HG03066 (cell line): ENCODE results near the gene DMXL2.
"Not testable (repeated sequence)": the region's sequence is repeated elsewhere in the genome, so short reads cannot be mapped to it uniquely, and the experiment has no call there.

ENCODE experiments used
- ATAC-seq: cut with Tn5 transposase; IDR thresholded peaks from one replicate; pipeline ENCODE4 v1.9.1; 2021; ENCODE audit warnings: low read depth; ENCODE audit not compliant: unreplicated experiment

The DMXL2 gene

DNA sequence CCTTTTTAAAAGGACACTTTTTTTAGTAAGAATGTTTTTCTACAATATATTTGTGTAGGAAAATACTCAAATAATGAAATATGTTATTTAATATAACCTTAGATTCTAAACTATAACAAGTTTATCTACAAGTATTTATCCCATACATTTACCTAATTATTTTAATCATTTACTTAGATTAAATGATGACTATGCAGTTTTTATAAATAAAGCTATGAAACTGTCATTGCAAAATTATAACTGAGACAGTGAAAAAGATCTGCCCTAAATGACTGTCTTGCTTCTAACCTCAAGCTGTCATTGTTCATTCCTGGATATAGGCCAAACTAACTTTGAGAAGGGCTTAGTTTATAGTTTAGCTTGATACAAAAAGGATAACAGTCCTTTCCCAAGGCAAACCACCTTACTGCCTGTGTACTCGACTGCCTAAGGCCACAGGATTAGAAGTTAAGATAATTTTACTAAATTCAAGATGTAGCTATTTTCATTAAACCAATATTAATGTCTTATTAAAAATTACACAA lies 197.0 kb downstream of the DMXL2 start:
- ATAC-seq: no peak

DNA sequence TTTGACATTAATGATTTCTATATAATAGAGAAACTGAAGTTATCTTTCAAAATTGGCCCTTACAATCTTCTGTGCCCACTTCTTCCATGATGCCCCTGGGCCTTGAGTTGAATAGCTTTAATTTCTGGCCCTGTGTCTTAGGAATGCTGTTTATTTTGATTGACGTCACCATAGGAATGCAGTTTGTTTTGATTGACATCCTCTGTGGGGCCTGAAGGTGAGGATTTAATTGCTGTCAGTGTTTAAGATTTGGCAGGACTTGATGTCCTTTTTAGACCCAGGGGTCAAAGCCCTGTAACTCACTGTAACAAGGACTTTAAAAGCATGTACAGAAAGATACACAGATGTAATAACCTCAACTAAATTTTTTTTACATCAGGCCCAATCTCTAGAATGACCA lies 197.8 kb downstream of the DMXL2 start:
- no peak for ATAC-seq

DNA sequence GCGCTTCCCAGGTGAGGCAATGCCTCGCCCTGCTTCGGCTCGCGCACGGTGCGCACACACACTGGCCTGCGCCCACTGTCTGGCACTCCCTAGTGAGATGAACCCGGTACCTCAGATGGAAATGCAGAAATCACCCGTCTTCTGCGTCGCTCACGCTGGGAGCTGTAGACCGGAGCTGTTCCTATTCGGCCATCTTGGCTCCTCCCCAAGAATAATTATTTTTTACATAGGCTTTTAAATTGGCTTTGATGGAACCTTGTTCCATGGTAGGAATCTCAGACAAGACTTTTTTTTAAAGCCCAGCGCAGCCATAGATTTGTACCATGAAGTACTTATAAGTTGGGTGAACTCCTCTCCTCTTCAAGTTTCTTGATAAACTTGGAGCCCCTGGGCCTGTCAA lies 199.5 kb downstream of the DMXL2 start:
- ATAC-seq: not testable (repeated sequence)

DNA sequence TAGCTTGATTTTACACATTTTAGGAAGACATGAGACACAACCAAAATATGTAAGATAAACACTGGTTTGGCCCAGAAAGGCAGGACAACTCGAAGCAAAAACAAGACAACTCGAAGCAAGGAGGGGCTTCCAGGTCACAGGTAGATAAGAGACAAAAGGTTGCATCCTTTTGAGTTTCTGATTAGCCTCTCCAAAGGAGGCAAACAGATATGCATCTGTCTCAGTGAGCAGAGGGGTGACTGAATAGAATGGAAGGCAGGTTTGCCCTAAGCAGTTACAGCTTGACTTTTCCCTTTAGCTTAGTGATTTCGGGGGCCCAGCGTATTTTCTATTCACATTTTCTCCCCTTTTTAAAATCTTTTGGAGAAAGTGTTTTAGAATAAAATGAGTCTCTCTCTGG lies 206.4 kb downstream of the DMXL2 start:
- ATAC-seq: no peak

DNA sequence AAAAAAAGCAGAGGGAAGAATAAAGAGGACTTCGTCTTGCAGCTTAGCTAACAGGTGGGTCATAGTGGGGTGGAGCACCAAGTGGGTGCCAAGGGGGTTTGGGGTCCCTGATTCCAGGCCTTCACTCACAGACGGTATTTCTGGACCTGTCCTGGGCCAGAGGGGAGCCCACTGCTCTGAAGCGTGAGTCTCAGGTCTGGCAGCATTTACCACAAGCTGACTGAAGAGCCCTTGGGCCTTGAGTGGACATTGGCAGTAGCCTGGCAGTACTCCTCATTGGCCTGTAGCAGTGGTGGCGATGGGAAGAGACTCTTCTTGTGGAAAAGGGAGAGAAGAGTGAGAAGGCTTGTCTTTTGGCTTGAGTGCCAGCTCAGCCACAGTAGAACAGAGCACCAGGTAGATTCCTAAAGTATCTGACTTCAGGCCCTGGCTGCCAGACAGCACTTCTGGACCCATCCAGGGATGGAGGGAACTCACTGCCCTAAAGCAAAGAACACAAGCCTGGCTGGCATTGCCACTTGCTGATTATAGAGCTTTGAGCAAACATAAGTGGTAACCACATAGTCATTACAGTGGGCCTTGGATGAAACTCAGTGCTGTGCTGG lies 208.2 kb downstream of the DMXL2 start:
- ATAC-seq: no peak

DNA sequence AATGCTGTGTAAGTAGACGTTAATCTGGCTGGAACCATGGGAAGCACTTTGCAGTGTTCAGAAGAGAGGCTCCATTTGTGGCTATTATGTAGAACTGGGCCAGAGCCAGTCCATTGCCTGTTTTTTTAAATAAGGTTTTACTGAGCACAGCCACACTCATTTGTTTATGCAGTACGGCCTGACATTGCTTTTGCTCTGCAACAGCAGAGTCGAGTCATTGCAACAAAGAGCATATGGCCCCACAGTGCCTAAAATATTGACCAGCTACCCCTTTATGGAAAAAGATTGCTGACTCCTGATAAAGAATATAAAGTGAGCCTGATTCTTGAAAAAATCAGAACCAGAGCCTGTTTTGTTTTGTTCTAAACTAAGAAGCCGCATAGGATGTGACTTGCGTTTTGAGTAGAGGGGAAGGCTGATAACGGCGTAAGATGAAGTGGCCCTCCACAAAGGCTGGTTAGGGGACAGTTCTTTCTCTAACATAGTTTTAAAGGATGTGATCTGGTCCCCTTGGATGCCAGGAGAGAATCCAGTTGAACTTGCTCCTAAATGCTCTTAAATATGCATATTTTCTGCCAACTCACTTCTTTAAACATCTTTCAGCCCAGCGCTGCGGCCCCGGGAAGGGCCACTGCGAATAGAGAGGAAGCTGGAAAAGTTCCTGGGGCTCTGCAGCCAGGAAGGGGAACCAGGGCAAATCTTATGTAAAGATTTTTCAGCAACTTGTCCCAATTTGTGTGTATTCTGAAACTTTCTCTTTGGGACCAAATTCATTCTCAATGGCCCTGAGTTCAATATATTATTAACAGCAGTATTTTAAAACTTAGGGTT lies 216.7 kb downstream of the DMXL2 start:
- ATAC-seq: no peak

DNA sequence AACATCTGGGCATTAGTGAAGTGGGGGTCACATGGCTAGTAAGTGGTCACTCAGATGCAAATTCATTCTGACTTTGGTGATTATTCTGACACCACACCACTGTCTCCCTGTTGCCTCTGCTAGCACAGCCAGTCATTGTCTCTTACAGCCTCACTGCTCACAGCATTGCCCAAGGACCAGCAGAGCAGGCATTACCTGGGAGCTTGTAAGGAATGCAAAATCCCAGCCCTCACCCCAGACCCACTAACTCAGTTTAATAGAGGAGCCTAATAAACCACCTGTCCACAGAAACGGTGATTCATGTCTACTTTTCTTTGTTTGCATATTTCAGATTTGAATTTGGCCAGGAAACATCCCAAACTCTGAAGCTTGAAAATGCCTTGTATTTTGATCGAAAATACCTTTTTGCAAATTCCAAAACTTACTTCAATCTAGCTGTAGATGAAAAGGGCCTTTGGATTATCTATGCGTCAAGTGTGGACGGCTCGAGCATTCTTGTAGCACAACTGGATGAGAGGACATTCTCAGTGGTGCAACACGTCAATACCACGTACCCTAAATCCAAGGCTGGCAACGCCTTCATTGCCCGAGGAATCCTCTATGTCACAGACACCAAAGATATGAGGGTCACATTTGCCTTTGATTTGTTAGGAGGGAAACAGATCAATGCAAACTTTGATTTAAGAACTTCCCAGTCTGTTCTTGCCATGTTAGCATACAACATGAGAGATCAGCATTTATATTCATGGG lies 218.4 kb downstream of the DMXL2 start:
- ATAC-seq: no peak

DNA sequence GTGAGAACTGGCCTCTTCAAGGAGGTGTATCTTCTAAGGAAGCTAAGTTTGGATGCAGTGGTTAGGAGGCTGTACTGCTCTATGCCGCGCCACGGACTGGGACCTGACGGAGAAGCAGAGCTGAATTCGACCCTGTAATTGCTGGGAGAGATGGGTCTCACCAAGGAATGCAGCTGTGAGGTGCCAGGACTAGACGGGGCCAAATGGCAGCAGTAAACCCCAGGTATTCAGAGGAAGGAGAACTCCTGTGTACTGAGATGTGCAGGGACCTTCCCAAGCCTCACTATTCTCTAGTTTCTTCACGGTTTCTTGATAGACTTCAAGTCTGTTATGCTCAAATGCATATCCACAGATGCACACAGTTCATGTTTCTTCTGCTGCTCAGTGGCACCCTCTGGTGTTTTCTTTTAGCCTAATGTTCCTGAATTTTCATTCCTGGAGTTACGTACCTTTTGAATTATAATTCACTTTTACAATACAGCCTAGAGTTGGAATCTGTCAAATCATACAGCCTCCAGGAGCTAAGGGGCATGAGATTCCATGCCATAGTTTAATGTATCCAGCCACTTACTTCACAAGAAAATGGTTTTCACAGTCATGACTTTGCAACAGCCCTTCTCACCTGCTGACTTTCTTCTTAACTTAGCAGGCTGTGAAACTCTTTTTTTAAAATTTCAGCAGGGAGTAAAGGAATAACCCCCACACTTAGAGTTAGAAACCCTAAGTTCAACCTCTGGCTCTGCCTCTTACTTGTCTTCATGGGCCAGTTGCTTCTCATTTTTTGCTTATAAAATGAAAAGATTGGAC lies 219.3 kb downstream of the DMXL2 start:
- ATAC-seq: no peak

DNA sequence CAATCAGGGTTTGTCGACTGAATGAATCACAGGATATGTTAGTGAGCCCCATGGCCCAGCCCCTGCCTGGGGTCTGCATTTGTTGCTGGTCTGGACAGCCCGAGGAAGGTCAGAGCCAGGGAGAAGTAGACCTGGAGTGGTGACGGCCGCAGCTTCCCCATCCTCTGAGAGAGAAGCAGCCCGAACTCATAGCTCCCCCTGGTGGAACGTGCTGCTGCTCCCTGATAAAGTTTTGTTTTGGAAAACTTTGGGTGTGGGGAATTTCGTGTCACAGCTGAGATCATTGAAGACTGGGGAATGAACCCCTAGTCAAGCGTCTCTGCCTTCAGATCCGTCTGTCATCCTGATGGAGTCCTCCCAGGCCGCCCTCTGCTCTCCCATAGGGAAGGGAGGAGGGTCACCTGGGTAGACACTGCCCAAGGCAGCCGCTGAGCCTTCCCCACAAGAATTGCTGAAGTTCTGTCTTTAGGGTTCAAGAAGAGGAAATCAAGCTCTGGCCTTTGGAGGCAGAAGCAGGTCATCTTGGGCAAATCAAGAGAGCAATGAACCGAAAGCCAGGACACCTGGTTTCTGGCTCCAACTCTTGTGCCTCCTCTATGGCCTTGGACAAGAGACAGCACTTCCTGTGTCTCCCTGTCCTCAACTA lies 220.6 kb downstream of the DMXL2 start:
- no peak for ATAC-seq

DNA sequence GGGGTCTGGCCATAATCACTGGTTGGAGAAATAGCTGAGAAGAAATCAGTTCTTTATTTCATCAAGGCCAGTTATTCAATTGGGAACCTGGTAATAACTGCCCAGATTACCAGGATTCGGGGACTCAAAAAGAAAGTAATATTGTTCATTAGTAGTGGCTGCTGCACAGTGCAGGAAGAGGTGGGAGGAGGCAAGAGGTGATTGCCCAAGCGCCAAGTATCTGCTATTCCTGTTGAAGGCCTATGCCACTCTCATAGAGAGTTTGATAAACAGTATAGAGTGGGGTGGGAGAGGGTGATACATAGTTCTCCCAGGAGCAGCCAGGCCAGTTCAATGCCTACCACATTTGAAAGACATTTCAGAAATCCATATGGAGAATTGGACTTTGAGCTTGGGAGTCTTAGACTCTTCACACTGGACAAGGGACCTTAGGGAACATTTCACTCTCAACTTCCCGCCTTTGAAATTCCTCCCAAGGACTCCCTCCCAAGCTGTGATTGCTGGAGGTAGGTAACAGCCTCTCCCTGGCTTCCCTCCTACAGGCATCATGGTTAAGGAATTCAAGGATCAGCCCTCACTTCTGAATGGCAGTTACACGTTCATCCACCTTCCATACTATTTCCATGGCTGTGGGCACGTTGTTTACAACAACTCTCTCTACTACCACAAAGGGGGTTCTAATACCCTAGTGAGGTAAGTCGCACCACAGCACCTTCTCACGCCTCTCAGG lies 221.4 kb downstream of the DMXL2 start:
- no peak for ATAC-seq

DNA sequence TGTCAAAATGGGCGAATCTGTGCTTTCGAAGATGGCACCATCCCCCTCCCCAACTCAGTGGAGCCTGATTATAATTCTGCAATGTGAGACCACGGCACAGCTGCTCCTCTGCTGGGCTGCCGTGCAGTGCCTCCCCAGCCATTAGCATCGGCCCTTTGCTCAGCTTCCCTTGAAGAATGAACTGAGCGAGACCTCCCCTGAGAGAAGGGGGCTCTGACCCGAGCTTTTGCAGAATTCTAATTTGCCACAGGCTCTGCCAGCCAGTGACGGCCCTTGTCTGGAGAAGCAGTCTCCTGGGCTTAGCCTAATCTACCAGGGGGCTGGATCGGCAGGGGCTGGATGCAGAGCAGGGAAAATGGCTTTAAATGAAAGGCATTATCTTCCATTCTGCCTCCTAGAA lies 223.9 kb downstream of the DMXL2 start:
- ATAC-seq: no peak
